ENCODE measurements around the gene ZNF536. TPM values are rescaled to one million over a fixed set of nuclear protein-coding genes. Genes with fewer than 3 reads are reported as not detected.

Gene ZNF536
- total and polyA plus RNA-seq, 3 donors from 2014 or later, result 6.6 to 57.6 (median 35.1) TPM

- H3K27ac ChIP-seq, result no peak overlapping the region
- WGBS, 2 donors, result 60 to 68% methylated on average over 9 to 12 of the region's 12 CpGs
- TF ChIP-seq POLR2A (IDR thresholded peaks at IDR 0.05), result no peak
- TF ChIP-seq, protein P1, sequence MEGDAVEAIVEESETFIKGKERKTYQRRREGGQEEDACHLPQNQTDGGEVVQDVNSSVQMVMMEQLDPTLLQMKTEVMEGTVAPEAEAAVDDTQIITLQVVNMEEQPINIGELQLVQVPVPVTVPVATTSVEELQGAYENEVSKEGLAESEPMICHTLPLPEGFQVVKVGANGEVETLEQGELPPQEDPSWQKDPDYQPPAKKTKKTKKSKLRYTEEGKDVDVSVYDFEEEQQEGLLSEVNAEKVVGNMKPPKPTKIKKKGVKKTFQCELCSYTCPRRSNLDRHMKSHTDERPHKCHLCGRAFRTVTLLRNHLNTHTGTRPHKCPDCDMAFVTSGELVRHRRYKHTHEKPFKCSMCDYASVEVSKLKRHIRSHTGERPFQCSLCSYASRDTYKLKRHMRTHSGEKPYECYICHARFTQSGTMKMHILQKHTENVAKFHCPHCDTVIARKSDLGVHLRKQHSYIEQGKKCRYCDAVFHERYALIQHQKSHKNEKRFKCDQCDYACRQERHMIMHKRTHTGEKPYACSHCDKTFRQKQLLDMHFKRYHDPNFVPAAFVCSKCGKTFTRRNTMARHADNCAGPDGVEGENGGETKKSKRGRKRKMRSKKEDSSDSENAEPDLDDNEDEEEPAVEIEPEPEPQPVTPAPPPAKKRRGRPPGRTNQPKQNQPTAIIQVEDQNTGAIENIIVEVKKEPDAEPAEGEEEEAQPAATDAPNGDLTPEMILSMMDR (IDR thresholded peaks at IDR 0.05), result no peak
- no peak for DNase-seq
- H3K4me3 ChIP-seq, result no peak overlapping the region
- H3K4me1 ChIP-seq, result no peaks in the 10 kb centered on the region
- intact Hi-C loops (cut with DNase I; ENCODE audit: low total_unique reads), result no loop called here
- H3K9me3 ChIP-seq, result no peaks in the 10 kb centered on the region
- no peaks in the 10 kb centered on the region for H3K27me3 ChIP-seq
- H3K36me3 ChIP-seq (ENCODE audit: low read depth, missing control alignments), result no peaks in the 10 kb centered on the region
Measured at GRCh38 chr19:30325676-30326392, 46.4 kb upstream of the ZNF536 start.

DNA sequence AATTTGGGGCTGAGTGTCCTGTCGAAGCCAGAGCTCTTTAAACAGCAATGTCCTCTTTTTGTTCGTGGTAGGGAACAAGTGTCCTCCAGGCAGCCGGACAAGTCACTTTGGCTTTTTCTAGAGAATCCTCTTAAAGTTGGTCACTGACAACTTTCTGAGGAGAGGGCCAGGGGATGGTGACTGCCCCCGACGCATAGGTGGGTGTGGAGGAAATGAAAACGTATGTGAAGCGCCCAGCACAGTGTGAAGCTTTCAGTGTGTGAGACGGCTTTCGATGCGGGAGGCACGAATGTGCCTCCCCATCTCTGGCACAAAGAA is 45.8 kb upstream of the ZNF536 start:
- intact Hi-C loops (cut with DNase I; ENCODE audit: low total_unique reads), result no loop called here
- DNase-seq, result no peak

DNA sequence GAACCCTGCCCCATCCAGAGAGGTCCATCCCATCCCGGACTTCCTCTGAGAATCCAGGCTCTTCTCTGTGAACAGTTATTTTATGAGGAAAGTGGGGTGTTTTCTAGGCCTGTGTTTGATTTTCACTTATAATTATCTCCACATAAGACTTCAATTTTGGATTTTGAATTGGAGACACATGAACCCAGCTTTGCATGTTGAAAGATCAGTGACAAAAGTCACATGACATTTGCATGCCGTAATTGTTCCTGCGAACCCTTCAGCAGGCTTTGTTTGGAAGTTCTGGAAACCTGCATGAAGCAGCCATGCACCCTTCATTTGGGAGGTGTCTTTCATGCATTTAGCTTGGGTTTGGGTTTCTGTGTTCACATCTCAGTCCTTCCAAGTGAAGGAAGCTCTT is 44.9 kb upstream of the ZNF536 start:
- Histone ChIP-seq H3K9me3 (no peaks in the 10 kb centered on the region), H3K4me3 (no peak overlapping the region), H3K27me3 (no peaks in the 10 kb centered on the region), H3K4me1 (no peaks in the 10 kb centered on the region), H3K36me3 (ENCODE audit: low read depth, missing control alignments) (no peaks in the 10 kb centered on the region), H3K27ac (no peak overlapping the region)
- 89 to 93% methylated on average over 3 of the region's 3 CpGs for WGBS, 2 donors
- TF ChIP-seq, protein P1 (IDR thresholded peaks at IDR 0.05), result no peak
- TF ChIP-seq POLR2A (IDR thresholded peaks at IDR 0.05), result no peak
- intact Hi-C loops (cut with DNase I; ENCODE audit: low total_unique reads), result no loop called here
- DNase-seq, result no peak

More for the DNA sequence above, 45.8 kb upstream of the ZNF536 start:
- 75 to 82% methylated on average over 11 of the region's 11 CpGs for WGBS, 2 donors
- Histone ChIP-seq H3K4me3 (no peak overlapping the region), H3K27ac (no peak overlapping the region), H3K4me1 (no peaks in the 10 kb centered on the region), H3K9me3 (no peaks in the 10 kb centered on the region), H3K36me3 (ENCODE audit: low read depth, missing control alignments) (no peaks in the 10 kb centered on the region), H3K27me3 (no peaks in the 10 kb centered on the region)
- TF ChIP-seq, protein P1 (IDR thresholded peaks at IDR 0.05), result no peak
- TF ChIP-seq POLR2A (IDR thresholded peaks at IDR 0.05), result no peak

GRCh38 chr19:30328096-30328495 is 44.1 kb upstream of the ZNF536 start:
- no peak for DNase-seq

More at GRCh38 chr19:30328096-30328495, 44.1 kb upstream of the ZNF536 start:
- intact Hi-C loops (cut with DNase I; ENCODE audit: low total_unique reads), result no loop called here
- Histone ChIP-seq H3K27me3 (no peaks in the 10 kb centered on the region), H3K9me3 (no peaks in the 10 kb centered on the region), H3K4me1 (no peaks in the 10 kb centered on the region), H3K36me3 (ENCODE audit: low read depth, missing control alignments) (no peaks in the 10 kb centered on the region), H3K27ac (no peak overlapping the region), H3K4me3 (no peak overlapping the region)
- 96 to 97% methylated on average over 3 of the region's 3 CpGs for WGBS, 2 donors
- TF ChIP-seq, protein P1 (IDR thresholded peaks at IDR 0.05), result no peak
- no peak for TF ChIP-seq POLR2A (IDR thresholded peaks at IDR 0.05)
